Stimulated activated CD4-positive, alpha-beta T cell treated with anti-CD3 and anti-CD28 coated beads, Interleukin-1b, Interleukin-23, amount 100 ng/mL, for 1 hour (primary cell): ENCODE data around the gene MECR.
"Not testable (repeated sequence)": the region's sequence is repeated elsewhere in the genome, so short reads cannot be mapped to it uniquely, and the experiment has no call there.

ENCODE experiments used
- DNase-seq, 2 donors: peaks; one replicate each; pipeline ENCODE4 v3.0.0-alpha.2; 2020; ENCODE audit warnings: low read depth in 2 of 2

MECR gene

DNA sequence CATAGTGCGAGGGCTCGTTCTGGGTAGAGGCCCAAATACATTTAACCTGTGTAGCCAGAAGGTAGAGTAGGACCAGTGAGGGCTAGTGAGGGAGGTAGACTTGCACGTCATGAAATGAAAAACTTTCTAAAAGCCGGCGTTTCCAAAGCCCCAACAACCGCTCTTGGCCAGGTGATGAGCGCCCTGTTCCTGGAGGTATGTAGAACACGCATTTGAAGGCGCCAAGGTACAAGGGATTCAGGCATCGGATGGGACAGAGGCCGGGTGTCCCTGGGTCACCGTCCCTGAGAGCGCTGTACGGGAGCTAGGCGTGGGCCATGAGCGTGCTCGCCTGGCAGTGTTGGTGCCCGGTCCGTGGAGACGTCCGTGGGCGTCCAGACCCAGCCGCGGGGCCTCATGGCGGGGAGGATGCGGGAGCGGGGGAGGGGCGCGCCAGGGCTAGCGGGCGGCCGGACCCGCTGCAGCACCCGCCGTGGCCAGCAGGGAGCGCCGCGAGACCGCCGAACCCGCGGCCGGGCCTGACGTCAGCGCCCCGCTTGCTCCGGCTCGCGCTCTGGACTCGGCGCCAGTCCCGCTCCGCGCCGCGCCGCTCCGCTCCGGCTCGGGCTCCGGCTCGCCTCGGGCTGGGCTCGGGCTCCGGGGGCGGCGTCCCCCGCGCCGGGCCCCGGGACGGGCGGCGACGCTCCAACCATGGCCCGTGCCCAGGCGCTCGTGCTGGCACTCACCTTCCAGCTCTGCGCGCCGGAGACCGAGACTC lies 5.4 kb upstream of the MECR start, which contains the start of gene PTPRU:
TSS of gene PTPRU (plus strand) at position 568 of the 757 bp plus-strand sequence. CDS start at position 691, 123 bp downstream.
- DNase-seq = peak; percentile 51 to 82

DNA sequence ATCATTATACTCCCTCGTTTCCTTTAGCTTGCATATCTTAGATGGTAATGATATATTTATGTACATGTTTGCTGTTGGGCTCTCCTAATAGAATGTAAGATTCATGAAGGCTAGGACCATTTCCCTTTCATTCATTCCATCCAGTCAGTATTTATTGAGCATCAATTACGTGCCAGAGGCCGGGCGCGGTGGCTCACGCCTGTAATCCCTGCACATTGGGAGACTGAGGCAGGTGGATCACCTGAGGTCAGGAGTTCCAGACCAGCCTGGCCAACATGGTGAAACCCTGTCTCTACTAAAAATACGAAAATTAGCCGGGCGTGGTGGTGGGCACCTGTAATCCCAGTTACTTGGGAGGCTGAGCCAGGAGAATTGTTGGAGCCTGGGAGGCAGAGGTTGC lies 4.1 kb upstream of the MECR start:
- not testable (repeated sequence) for DNase-seq

- DNase-seq = no peak
These were observed 3.7 kb upstream of the MECR start for GRCh38 chr1:29234471-29234870.

- DNase-seq = no peak
These were observed 3.0 kb upstream of the MECR start for GRCh38 chr1:29233693-29234092.

- no peak for DNase-seq
These were observed 1.7 kb upstream of the MECR start for GRCh38 chr1:29232387-29232786.

DNA sequence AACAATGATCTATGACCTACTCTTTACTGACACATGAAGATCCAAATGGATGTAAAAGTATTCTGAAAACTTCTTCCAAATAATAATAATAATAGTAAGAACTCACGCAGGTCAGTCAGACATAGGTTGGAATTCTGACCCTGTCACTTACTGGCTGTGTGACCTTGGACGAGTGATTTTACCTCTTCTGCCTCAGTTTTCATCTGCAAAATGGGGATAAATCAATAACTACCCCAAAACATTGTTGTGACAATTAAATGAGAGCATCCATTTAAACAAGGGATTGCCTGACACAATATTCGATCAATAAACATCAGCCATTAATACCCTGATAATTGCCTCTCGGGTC lies 556 bp downstream of the MECR start:
- no peak for DNase-seq

- DNase-seq = no peak
These were observed 3.2 kb downstream of the MECR start for GRCh38 chr1:29227511-29227910.

DNA sequence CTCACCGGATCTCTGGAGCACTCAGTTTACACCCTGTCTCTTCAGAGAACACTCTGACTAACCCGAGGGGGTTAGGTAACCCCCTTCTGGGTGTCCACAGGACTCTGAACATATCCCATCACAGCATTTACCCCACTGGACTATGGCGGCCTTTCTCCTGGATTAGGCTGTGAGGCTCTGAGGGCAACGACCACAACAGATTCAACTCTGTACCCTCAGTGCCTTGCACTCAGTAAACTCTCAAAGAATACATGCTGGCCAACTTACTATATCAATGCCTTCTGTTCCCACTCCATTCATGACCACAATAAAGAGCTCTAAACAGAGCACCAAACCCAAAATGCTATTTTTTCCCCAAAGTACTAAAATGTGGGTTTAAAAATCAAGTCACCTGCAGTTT lies 5.4 kb downstream of the MECR start:
- no peak for DNase-seq

- DNase-seq = no peak
These were observed 6.3 kb downstream of the MECR start for GRCh38 chr1:29224356-29224837.

DNA sequence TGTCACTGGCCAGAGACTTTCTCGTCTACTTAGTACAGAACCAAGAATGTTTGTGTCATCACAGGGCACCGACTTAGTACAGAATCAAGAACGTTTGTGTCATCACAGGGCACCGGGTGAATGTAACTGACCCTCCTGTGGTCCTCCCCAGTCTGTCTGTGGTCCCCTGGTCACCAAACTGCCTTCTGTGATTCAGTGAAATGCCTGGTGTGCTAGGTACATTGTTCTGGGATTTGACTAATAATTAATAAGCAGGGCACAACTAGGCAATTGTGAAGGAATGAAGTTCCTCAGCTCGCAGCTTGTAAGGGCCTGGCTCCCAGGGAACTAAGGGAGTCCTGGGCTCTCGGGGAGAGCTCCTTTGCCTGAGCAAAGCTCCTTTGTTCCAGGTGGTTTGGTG lies 7.2 kb downstream of the MECR start:
- DNase-seq = no peak

DNA sequence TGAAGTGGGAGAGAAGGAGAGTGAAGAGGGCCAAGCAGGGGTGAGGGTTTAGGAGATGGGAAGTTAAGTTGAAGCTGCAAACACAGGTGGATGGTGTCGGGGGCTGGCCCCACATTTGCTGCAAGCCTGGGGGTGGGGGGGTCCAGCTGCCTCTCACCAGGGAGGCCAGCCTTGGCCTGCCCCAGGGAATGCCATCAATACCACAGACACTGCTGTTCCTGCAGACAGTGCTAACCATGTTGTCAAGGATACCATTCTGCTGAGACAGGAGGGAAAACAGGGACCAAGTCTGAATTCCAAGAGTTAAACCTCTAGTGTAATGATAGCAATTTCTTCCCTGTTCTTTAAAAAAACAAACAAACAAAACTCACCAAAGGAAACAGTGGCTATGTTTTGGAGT lies 8.0 kb downstream of the MECR start:
- DNase-seq = no peak

DNA sequence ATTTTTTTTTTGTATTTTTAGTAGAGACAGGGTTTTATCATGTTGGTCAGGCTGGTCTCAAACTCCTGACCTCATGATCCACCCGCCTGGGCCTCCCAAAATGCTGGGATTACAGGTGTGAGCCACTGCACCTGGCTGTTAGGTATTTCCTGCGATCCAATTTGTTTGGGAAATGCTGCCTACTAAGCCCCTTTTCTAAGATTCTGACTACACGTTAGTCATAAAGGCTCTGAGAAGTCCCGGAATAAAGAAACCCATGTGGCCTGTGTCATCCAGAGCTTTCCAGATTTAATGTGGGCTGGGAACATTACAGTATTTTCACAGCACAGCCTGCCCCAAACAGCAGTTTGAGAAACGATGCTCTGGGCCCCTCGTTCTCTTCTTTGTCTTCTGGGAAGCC lies 8.5 kb downstream of the MECR start:
- not testable (repeated sequence) for DNase-seq

DNA sequence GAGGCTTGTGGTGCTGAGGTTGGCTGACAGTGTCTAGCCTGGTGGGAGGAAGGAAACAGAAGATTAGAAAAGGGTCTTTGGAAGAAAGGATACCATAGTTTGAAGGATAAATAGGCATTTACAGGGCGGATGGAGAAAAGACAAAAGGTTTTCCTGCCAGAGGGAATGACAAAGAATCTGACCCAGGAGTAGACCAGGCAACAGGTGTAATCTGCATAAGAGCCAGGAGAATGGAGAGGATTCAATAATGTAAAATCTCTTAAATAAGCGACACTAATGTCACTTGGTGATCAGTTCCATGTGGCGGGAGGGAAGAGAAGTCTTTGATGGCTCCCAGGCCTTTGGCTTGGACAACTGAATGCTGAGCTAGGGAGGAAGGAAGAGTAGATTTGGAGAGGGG lies 9.4 kb downstream of the MECR start:
- DNase-seq = no peak

DNA sequence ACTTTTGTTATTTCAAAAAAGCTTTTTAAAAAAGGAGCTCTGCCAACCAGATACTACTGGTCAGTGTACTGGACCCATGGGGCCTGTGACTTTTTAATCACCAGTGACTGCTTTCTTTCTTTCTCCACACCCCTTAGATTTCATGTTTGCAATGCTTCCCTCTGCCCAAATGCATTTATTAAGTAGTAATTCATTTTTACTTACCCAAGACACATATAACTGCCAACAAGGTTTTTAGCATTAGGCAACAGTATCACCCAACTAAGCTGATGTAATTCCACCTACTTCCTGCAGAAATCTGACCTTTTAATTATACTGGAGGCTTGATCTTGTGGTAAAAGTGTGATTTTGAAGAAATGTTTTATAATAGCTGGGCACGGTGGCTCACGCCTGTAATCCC lies 12.5 kb downstream of the MECR start:
- no peak for DNase-seq

GRCh38 chr1:29217633-29218032 lies 13.1 kb downstream of the MECR start:
- no peak for DNase-seq

GRCh38 chr1:29213055-29213454 lies 17.7 kb downstream of the MECR start:
- no peak for DNase-seq

- DNase-seq = no peak
These were observed 19.4 kb downstream of the MECR start for GRCh38 chr1:29211086-29212030.

DNA sequence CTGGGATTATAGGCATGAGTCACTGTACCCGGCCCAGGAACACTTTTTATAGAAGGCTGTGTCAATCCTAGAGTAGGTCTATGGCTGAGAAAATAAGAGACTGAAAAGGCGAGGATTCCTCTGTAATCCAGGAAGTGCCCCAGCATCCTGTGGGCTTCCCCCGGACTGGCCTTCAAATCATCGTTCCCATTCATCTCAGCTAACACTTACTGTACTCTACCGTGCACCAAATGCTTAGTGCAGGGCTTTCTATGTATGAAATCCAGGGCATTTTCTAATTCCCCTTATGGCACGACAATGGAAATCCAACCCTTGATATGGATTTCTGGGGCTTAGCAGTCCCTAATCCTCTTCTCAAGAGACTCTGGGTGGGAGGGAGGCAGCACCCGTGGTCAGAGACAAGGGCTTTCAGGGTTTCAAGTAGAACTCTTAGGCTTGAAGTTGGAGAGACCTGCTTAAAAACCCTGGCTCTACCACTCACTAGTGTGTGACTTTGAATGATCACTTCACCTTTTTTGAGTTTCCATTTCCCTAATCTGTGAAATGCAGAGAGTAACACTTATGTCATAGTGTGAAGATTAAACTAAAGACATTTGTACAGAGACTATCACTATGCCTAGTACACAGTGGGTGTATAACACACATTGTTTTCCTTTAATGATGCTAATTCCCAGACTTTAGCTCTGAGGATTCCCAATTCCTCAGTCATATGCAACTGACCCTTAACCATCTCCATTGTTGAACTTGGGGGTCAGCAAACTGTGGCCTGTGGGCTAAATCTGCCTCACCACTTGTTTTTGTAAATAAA lies 20.3 kb downstream of the MECR start:
- DNase-seq = no peak

GRCh38 chr1:29209173-29209572 lies 21.6 kb downstream of the MECR start:
- DNase-seq = no peak

DNA sequence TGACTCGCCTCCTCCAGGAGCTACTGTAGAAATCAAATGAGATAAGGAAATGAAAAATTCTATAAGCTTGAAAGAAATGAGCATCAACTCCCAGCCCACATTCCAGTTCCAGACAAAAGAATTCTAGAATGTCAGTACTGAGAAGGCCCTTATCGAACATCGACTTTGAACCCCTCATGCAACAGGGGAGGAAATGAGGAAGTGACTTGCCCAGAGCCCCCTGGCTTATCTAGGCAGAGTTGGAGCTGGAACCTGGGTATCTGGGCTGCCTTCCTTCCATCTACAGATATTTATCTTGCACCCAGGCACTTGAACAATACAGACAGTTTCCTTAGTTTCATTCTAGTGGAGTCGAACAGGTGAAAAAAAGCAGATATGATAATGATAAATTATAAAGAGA lies 22.3 kb downstream of the MECR start:
- DNase-seq = no peak

GRCh38 chr1:29202584-29203340 lies 28.0 kb downstream of the MECR start:
- DNase-seq = peak; percentile 72 to 84
